HCT116 (cell line): ENCODE data around the gene PLXNC1.

Experiments used
- CTCF ChIP-seq, 3 experiments: fragments of 200-600 bp in 1 of 3; sonication (generic) in 1 of 3; IDR thresholded peaks in 2 of 3; conservative IDR thresholded peaks in 1 of 3; 2 replicates each; pipeline ENCODE4 v1.5.1; 2012 to 2017; ENCODE audit warnings: low read depth in 2 of 3, low read length in 2 of 3, antibody characterized with exemption in 1 of 3, borderline replicate concordance in 1 of 3, control low read depth in 1 of 3, mild to moderate bottlenecking in 1 of 3, mixed read lengths in 1 of 3, mixed run types in 1 of 3, moderate library complexity in 1 of 3; ENCODE audit not compliant: insufficient read depth in 1 of 3
- EZH2 ChIP-seq: fragments of 200-600 bp; sonication (generic); IDR thresholded peaks from 2 replicates; pipeline ENCODE4 v1.6.1; 2017; ENCODE audit warnings: antibody characterized with exemption, mixed run types
- POLR2A ChIP-seq: IDR thresholded peaks from 2 replicates; pipeline ENCODE4 v1.7.0; 2011; ENCODE audit warnings: borderline replicate concordance; ENCODE audit not compliant: insufficient read depth, insufficient read length; ENCODE audit errors: extremely low read depth
- POLR2AphosphoS5 ChIP-seq: IDR thresholded peaks from 2 replicates; pipeline ENCODE4 v1.6.1; 2011; ENCODE audit warnings: mild to moderate bottlenecking, low read depth, low read length, moderate library complexity
- RAD21 ChIP-seq: IDR thresholded peaks from 2 replicates; pipeline ENCODE4 v1.6.1; 2012; ENCODE audit warnings: low read depth, mild to moderate bottlenecking

- TF ChIP-seq RAD21 (no peak), POLR2AphosphoS5 (no peak), EZH2 (no peak), CTCF (IDR thresholded peaks at IDR 0.05 in 2 of 3, conservative IDR thresholded peaks at IDR 0.05 in 1 of 3; ENCODE audit: borderline replicate concordance in 1 of 3, insufficient read depth in 1 of 3, low read depth in 2 of 3, low read length in 2 of 3) (no peak), POLR2A (no peak)
These were observed 49.2 kb upstream of the PLXNC1 start for GRCh38 chr12:94099191-94099590.
